Dendritic cell treated with granulocyte-macrophage colony-stimulating factor and Interleukin-4, amounts not matched to agents 40 ng/mL and 50 ng/mL, for 4 days (primary cell): ENCODE measurements around the gene BET1.
"Not testable (repeated sequence)": the region's sequence is repeated elsewhere in the genome, so short reads cannot be mapped to it uniquely, and the experiment has no call there.

Source experiments
- H3K27ac Mint-ChIP-seq: one replicate; pipeline ENCODE4 v1.8.0; 2022; ENCODE audit warnings: mild to moderate bottlenecking, mixed read lengths
- H3K27me3 Mint-ChIP-seq: one replicate; pipeline ENCODE4 v1.8.0; 2022; ENCODE audit warnings: mild to moderate bottlenecking, mixed read lengths
- H3K36me3 Mint-ChIP-seq: one replicate; pipeline ENCODE4 v1.8.0; 2022; ENCODE audit warnings: low read depth, mixed read lengths
- H3K4me1 Mint-ChIP-seq: one replicate; pipeline ENCODE4 v1.8.0; 2022; ENCODE audit warnings: low read depth, mixed read lengths
- H3K4me3 Mint-ChIP-seq: one replicate; pipeline ENCODE4 v1.8.0; 2022; ENCODE audit warnings: mild to moderate bottlenecking, moderate library complexity, mixed read lengths
- H3K9me3 Mint-ChIP-seq: one replicate; pipeline ENCODE4 v1.8.0; 2022; ENCODE audit warnings: mixed read lengths
- intact Hi-C: fragments of 100-400 bp; cut with micrococcal nuclease; formaldehyde crosslinking; loops from one replicate; pipeline ENCODE4 v1.15.0; 2022

The BET1 gene

DNA sequence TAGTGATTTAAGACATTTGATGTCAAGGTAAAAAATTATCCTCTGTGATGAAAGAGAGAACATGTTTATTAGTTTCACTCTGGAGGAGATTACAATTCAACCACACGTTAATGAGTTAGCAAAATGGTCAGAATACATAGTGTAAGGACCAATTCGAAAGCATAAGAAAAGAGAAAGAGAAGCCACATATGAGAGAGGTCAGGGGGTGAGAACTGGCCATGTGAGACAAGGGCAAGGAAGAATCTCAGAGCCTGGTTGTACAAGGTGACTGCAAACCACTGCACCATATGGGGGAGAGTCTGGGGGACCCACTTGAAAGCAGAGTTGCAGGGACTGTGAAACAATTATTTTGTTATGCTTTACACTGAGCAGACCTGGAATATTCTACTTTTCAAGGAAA, 27.7 kb upstream of the BET1 start:
- peaks cover 2% of the 10 kb centered on the region for H3K27me3 Mint-ChIP-seq
- no peaks in the 10 kb centered on the region for H3K9me3 Mint-ChIP-seq
- intact Hi-C loops: no loop called here
- H3K4me3 Mint-ChIP-seq: no peak overlapping the region
- H3K27ac Mint-ChIP-seq: no peak overlapping the region
- H3K4me1 Mint-ChIP-seq: no peaks in the 10 kb centered on the region
- H3K36me3 Mint-ChIP-seq: no peaks in the 10 kb centered on the region

DNA sequence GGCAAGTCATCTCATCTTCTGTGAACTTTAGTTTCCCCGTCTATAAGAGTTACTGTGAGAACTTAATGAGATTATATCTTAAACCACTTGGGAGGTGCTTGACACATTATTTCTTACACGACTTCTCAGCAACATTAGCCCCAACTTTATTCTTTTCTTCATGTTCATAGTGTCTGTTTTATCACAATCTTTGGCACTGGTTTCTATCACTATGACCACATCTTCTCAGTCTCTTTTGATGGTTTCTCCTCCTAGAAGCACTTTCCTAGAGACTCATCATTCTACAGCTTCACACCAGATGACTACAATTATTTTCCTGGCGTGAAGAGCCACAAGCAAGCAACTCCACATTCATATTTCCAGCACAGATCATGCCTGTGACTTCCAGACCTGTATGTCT, 26.5 kb upstream of the BET1 start:
- Mint-ChIP-seq H3K27me3 (no peaks in the 10 kb centered on the region), H3K36me3 (no peaks in the 10 kb centered on the region), H3K9me3 (no peaks in the 10 kb centered on the region), H3K4me1 (no peaks in the 10 kb centered on the region), H3K27ac (no peak overlapping the region), H3K4me3 (no peak overlapping the region)
- intact Hi-C loops: no loop called here

DNA sequence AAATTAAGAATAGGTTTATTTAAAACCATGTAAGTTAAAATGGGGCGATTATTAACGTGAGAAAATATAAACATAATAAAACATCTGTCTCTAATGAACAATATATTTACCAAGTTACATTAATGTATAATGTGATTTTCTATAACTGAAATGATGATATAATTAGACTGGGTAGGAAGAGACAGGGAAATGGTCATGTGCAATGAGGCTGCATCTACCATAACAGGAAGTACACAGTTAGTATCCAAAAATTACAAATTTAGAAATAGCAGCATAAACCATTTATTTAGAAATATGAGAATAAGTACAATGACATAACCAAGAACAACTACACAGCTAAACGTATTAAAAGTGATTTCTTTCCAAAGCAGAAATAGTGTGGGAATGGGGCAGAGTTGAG, 25.8 kb upstream of the BET1 start:
- Mint-ChIP-seq H3K4me3 (no peak overlapping the region), H3K9me3 (no peaks in the 10 kb centered on the region), H3K27ac (no peak overlapping the region), H3K36me3 (no peaks in the 10 kb centered on the region), H3K27me3 (no peaks in the 10 kb centered on the region), H3K4me1 (no peaks in the 10 kb centered on the region)
- intact Hi-C loops: no loop called here

DNA sequence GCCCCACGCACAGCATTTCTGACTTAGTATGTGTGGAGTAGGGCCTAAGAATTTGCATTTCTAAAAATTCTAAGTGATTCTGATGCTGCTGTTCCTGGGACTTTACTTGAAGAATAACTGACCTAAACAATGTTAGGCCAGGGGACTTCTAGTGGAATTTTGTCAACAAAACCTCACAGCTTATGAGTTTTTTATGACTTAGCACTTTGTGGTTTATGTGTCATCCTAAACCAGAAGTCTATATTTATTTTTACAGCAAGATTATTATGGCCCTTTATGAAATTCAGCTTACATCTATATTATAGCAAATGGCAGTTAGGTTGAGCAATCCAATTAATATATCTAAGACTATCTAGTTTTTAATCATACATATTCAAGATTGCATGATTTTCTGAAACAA, 24.6 kb upstream of the BET1 start:
- H3K27ac Mint-ChIP-seq: no peak overlapping the region
- no peaks in the 10 kb centered on the region for H3K36me3 Mint-ChIP-seq
- intact Hi-C loops: no loop called here
- H3K4me3 Mint-ChIP-seq: no peak overlapping the region
- no peaks in the 10 kb centered on the region for H3K27me3 Mint-ChIP-seq
- H3K4me1 Mint-ChIP-seq: no peaks in the 10 kb centered on the region
- H3K9me3 Mint-ChIP-seq: no peaks in the 10 kb centered on the region

DNA sequence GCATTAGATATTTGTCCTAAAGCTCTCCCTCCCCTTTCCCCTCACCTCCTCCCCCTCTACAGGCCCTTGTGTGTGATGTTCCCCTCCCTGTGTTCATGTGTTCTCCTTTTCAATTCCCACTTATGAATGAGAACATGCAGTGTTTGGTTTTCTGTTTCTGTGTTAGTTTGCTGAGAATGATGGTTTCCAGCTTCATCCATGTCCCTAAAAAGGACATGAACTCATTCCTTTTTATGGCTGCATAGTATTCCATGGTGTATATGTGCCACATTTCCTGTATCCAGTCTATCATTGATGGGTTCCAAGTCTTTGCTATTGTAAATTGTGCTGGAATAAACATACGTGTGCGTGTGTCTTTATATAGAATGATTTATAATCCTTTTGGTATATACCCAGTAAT, 22.5 kb upstream of the BET1 start:
- not testable (repeated sequence) for H3K9me3 Mint-ChIP-seq, H3K4me3 Mint-ChIP-seq

DNA sequence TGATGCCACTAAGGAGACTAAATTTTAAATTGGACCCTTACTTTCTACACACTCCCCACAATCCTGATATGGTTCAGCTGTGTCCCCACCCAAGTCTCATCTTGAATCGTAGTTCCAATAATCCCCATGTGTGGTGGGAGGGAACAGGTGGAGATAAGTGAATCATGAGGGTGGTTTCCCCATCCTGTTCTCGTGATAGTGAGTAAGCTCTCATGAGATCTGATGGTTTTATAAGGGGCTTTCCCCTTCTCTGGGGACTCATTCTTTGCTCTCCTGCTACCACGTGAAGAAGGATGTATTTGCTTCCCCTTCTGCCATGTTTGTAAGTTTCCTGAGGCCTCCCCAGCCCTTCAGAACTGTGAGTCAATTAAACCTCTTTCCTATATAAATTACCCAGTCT, 18.4 kb upstream of the BET1 start:
- intact Hi-C loops: loop anchor here (5.0 kb wide), 1 partner anchor 40 kb away; no protein-coding TSS in a partner anchor
- H3K9me3 Mint-ChIP-seq: no peaks in the 10 kb centered on the region
- peaks cover 2% of the 10 kb centered on the region for H3K27me3 Mint-ChIP-seq
- H3K4me3 Mint-ChIP-seq: no peak overlapping the region
- no peak overlapping the region for H3K27ac Mint-ChIP-seq
- no peaks in the 10 kb centered on the region for H3K36me3 Mint-ChIP-seq
- no peaks in the 10 kb centered on the region for H3K4me1 Mint-ChIP-seq

More for the DNA sequence above, 22.5 kb upstream of the BET1 start:
- H3K27ac Mint-ChIP-seq, H3K4me1 Mint-ChIP-seq, intact Hi-C loops, H3K27me3 Mint-ChIP-seq, H3K36me3 Mint-ChIP-seq: not testable (repeated sequence)

DNA sequence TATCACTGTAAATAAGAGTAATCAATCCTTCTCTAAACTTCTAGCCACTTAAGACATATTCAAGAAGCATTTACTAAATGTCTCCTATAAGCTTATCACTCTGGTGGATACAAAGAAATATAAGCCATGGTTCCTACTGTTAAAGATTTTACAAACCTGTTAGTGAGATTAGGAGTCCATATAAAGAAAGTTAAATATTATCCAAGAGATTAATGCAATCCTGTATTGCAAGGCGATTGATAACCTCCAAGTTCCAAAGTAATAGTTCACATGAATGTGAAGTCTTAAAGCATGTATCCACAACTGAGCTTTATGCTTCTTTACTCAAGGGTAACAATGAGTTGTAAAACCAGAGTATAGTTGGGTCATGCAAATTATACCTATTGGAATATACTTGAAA, 12.6 kb upstream of the BET1 start:
- H3K4me3 Mint-ChIP-seq: no peak overlapping the region
- no peak overlapping the region for H3K27ac Mint-ChIP-seq
- peaks cover 7% of the 10 kb centered on the region for H3K27me3 Mint-ChIP-seq
- intact Hi-C loops: no loop called here
- no peaks in the 10 kb centered on the region for H3K36me3 Mint-ChIP-seq
- H3K4me1 Mint-ChIP-seq: no peaks in the 10 kb centered on the region
- no peaks in the 10 kb centered on the region for H3K9me3 Mint-ChIP-seq

DNA sequence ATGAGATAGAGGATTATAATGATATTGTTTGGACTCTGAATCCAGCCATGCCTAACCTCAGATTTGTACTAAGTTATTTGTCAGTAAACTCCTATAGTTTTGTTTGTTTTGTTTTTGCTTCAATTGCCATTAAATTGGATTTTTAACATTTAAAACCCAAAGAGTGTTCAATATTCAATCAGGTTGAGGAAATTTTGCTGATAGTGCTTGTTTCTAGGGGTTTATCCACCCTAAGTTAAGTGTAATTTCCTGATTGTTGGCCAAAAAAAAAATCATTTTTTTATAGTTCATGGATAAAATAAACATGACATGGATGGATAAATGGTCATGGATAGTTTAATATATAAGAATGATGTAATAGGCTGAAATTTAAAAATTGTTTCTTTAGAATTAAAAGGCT, 11.4 kb upstream of the BET1 start:
- intact Hi-C loops: no loop called here
- Mint-ChIP-seq H3K9me3 (no peaks in the 10 kb centered on the region), H3K4me3 (no peak overlapping the region), H3K36me3 (no peaks in the 10 kb centered on the region), H3K4me1 (no peaks in the 10 kb centered on the region), H3K27ac (no peak overlapping the region), H3K27me3 (peaks cover 7% of the 10 kb centered on the region)

DNA sequence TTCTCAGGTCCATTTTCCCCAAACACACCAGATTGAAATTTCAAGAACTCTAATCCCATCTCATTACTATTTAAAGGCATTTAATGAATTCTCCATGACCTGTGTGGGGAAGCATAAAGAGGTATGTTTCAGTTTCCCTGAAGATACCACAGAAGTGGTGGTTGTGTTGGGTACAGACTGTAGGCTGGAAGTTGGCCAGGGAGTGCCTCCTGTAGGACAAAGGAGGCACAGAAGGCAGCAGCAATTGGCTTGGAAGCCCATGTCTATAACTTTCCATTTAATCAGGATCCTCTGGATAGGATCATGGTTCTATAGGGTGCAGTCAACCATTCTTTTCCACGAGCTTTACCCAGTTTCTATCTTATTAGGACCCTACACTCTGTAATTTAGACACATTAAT, 8.6 kb upstream of the BET1 start:
- no peaks in the 10 kb centered on the region for H3K36me3 Mint-ChIP-seq
- peaks cover 11% of the 10 kb centered on the region for H3K27me3 Mint-ChIP-seq
- no peak overlapping the region for H3K4me3 Mint-ChIP-seq
- no peak overlapping the region for H3K27ac Mint-ChIP-seq
- no peaks in the 10 kb centered on the region for H3K9me3 Mint-ChIP-seq
- intact Hi-C loops: no loop called here
- H3K4me1 Mint-ChIP-seq: no peaks in the 10 kb centered on the region

DNA sequence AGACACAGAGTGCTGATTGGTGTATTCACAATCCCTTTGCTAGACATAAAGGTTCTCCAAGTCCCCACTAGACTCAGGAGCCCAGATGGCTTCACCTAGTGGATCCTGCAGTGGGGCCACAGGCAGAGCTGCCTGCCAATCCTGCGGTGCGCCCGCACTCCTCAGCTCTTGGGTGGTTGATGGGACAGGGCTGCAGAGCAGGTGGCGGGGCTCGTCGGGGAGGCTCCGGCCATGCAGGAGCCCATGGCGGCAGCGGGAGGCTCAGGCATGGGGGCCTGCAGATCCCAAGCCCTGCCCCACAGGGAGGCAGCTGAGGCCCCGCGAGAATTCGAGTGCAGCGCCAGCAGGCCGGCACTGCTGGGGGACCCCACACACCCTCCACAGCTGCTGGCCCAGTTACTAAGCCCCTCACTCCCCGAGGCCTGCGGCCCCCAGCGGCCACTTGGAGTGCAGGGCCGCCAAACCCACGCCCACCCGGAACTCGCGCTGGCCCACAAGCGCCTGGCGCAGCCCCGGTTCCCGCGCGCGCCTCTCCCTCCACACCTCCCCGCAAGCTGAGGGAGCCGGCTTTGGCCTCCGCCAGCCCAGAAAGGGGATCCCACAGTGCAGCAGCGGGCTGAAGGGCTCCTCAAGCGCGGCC, 7.7 kb upstream of the BET1 start:
- Mint-ChIP-seq H3K27me3 (peaks cover 15% of the 10 kb centered on the region), H3K27ac (no peak overlapping the region), H3K36me3 (no peaks in the 10 kb centered on the region), H3K9me3 (no peaks in the 10 kb centered on the region), H3K4me3 (no peak overlapping the region), H3K4me1 (no peaks in the 10 kb centered on the region)
- intact Hi-C loops: no loop called here

DNA sequence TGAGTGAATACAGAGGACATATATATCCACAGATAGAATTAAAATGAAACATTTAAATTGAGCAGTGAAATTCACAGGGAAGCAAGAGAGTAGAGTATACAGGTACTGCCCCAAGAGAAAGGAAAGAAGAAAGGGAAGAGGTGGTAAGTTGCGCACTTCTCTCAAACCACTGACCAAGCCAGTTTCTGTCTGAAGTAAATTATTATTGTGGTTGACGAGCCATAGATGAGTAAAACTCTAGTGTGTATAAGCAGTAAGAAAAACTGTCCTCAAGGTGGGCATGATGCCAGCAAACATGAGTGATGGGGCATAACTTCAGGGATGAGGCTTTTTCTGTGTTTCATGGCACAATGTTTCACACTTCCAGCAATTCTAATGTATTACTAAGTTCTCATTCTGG, 4.4 kb upstream of the BET1 start:
- Mint-ChIP-seq H3K4me1 (no peaks in the 10 kb centered on the region), H3K9me3 (no peaks in the 10 kb centered on the region), H3K4me3 (no peak overlapping the region), H3K36me3 (peaks cover 8% of the 10 kb centered on the region), H3K27ac (no peak overlapping the region), H3K27me3 (peaks cover 19% of the 10 kb centered on the region)
- intact Hi-C loops: no loop called here

DNA sequence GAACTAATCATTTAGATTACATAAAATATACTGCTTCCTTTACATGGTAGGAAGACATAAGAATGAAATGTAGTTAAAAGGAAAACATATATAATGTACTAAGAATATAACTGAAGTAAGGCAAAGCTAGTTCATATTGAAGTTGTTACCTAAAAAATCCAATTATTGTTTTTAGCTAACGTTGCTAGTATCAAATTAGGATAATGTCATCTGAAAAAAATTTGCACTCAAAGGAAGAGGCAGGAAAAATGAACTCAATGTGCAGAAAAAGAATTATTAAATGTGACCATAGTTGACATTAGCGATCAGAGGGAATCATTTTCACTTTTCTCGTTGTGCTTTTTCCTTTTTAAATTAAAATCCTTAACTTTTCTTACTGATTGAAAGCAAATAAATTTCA, 1.6 kb upstream of the BET1 start:
- Mint-ChIP-seq H3K36me3 (peaks cover 9% of the 10 kb centered on the region), H3K4me1 (peaks cover 12% of the 10 kb centered on the region), H3K27ac (no peak overlapping the region), H3K9me3 (no peaks in the 10 kb centered on the region), H3K27me3 (peaks cover 19% of the 10 kb centered on the region), H3K4me3 (no peak overlapping the region)
- intact Hi-C loops: no loop called here

DNA sequence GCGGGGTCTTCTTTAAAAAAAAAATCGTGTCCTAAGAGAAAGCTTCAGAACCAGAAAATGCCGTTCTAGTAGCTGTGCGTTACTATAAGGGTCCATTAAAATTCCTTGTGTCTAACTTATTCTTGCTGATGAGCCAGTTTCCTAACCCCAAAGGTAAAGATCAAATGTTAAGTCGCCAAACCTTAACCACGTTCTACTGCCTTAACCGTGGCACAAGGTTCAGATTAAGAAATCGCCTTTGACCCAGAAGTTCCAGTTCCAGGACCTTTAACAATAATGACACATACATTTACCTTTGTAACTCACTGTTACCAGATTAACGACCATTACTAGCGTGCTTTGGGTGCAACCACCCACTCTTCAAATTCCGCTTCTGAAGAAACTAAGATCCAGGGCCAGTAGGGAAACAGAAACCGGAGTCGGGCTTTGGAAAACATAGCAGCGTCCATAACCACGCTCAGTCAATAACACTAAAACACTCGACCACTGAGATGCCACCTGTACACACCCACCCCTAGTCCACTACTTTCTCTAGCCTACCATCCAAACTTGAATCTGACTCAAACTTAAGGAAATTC, 620 bp downstream of the BET1 start:
- peaks cover 19% of the 10 kb centered on the region for H3K27me3 Mint-ChIP-seq
- H3K36me3 Mint-ChIP-seq: peaks cover 18% of the 10 kb centered on the region
- H3K4me3 Mint-ChIP-seq: peak overlapping the region; percentile 99
- intact Hi-C loops: no loop called here
- no peaks in the 10 kb centered on the region for H3K9me3 Mint-ChIP-seq
- peak overlapping the region; percentile 100 for H3K27ac Mint-ChIP-seq
- H3K4me1 Mint-ChIP-seq: peaks cover 16% of the 10 kb centered on the region

DNA sequence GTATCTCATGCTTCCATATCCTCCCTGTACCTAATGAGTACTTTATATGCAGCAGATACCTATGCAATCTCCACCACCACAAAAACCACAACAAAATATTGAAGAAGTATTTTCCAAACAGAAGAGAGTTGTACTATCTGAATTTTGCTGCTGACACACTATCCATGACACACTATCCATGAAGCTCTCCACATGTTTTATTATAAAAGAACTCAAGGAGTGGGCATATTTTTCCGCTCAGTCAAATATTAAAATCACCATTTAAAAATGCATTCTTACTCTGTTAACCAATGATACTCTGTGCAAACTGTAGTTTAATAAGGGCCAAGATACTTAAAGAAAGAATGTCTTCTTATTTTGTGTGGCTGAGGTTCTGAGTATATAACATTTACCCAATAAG, 2.8 kb downstream of the BET1 start:
- intact Hi-C loops: no loop called here
- H3K9me3 Mint-ChIP-seq: no peaks in the 10 kb centered on the region
- peaks cover 29% of the 10 kb centered on the region for H3K36me3 Mint-ChIP-seq
- H3K27me3 Mint-ChIP-seq: peaks cover 9% of the 10 kb centered on the region
- H3K4me3 Mint-ChIP-seq: no peak overlapping the region
- H3K27ac Mint-ChIP-seq: no peak overlapping the region
- H3K4me1 Mint-ChIP-seq: peaks cover 16% of the 10 kb centered on the region

DNA sequence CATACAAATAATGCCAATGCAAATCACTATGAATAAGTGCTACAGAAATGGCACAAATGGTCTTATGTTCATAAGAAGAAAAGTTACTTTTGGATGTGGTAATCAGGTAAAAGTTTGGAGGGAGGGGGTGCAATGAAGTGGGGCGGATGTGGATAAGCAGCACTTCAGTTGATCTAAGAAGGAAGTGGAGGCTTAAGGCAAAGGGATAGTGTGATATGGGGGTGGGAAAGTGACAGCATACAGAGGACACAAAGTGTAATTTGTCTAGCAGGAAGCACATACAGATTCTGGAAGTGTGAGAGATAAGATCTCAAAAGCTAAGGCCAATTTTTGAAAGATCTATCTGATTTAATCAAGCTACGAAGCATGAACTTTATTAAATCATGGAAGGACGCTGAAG, 6.3 kb downstream of the BET1 start:
- peaks cover 28% of the 10 kb centered on the region for H3K36me3 Mint-ChIP-seq
- peaks cover 15% of the 10 kb centered on the region for H3K4me1 Mint-ChIP-seq
- intact Hi-C loops: no loop called here
- no peaks in the 10 kb centered on the region for H3K9me3 Mint-ChIP-seq
- H3K4me3 Mint-ChIP-seq: no peak overlapping the region
- no peaks in the 10 kb centered on the region for H3K27me3 Mint-ChIP-seq
- H3K27ac Mint-ChIP-seq: no peak overlapping the region
